GM21423 (cell line): ENCODE results near the gene KRT83.
A peak's percentile ranks its signal among the peaks of the same experiment; 100 is the strongest.

ENCODE experiments used
- ATAC-seq: cut with Tn5 transposase; IDR thresholded peaks from one replicate; pipeline ENCODE4 v1.9.1; 2021; ENCODE audit warnings: mild to moderate bottlenecking, moderate library complexity; ENCODE audit not compliant: unreplicated experiment

The KRT83 gene

DNA sequence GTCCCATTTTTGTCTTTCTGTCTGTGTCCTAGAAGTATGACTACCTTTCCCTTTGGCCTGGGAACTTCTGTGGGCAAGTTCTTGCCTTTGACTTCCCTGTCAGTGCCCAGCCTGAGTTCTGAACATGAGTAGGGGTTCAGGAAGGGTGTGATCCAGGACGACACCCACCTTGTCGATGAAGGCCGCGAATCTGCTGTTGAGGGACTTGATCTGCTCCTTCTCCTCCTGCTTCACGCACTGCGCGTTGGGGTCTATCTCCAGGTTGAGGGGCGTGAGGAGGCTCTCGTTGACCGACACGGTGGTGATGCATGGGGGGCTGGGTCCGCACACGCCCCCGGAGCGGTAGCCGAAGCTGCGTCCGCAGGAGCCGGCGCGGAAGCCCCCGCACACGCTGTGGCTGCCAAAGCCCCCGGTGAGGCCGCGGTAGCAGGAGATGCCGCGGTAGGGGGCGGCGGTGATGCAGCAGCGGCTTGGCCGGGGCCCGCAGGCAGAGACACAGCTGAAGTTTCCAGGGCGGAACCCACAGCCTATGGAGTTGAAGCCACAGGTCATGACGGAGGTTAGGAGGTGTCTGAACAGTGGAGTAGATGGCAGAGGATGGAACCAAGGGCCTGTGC lies at the start of gene KRT83:
KRT83 (minus strand) TSS at position 615 of the 617 bp plus-strand sequence; CDS start at position 552, 63 bp downstream.
- no peak for ATAC-seq

DNA sequence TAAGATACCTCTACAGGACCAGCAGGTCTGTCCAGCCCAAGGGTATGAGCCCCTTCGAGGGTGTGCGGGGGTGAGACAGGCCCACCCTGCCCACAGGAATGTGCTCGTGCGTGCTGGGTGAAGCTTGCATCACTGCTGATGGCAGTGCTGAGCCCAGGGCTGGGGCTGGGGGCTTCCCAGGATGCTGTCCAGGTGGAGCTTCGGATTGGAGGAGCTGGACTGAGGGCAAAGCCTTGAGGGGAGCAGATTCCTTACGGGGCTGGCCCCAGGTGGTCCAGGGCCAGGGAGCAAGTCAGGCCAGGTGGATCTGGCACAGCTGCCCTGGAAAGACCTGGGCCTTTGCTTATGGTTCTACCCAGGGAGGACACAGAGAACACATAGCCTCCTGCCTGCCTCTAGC lies 48.6 kb upstream of the KRT83 start:
- no peak for ATAC-seq

DNA sequence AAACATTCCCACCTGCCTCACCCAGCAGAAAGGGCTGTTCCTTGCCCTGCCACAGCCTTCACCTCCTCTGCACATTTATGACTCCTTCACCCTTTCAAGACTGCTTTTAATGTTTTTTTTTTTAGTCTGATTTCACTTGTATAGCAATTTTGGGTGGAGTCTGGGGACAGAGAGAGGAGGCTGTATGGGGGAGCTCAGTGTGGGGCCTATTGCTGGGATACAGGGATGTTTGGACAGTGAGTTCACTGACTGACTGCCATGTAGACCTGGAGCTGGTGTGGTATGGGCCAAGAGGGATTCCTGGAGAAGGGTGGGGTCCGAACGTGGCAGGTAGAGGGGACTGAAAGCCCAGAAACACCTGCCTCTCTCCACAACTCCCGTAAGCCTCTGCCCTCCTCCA lies 48.0 kb upstream of the KRT83 start:
- no peak for ATAC-seq

GRCh38 chr12:52368508-52368907 lies 47.3 kb upstream of the KRT83 start:
- no peak for ATAC-seq

DNA sequence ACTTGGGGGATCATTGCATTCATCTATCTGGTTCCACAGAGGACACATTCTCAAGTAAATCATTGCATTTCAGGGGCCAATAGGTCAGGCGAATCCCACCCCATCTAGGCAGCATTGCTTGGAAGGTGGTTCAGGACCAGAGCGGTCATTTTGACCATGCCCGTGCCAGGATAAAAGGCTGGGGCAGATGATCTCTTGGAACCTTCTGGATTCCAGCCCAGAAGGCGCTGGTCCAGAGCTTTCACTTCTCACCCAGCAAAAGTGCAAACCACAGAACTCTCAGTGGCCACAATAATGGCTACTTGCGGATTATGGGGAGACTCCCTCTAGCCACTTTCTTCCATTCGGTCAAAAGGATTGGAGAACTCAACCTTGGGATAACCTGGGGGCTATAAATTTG lies 46.7 kb upstream of the KRT83 start:
- ATAC-seq: no peak

DNA sequence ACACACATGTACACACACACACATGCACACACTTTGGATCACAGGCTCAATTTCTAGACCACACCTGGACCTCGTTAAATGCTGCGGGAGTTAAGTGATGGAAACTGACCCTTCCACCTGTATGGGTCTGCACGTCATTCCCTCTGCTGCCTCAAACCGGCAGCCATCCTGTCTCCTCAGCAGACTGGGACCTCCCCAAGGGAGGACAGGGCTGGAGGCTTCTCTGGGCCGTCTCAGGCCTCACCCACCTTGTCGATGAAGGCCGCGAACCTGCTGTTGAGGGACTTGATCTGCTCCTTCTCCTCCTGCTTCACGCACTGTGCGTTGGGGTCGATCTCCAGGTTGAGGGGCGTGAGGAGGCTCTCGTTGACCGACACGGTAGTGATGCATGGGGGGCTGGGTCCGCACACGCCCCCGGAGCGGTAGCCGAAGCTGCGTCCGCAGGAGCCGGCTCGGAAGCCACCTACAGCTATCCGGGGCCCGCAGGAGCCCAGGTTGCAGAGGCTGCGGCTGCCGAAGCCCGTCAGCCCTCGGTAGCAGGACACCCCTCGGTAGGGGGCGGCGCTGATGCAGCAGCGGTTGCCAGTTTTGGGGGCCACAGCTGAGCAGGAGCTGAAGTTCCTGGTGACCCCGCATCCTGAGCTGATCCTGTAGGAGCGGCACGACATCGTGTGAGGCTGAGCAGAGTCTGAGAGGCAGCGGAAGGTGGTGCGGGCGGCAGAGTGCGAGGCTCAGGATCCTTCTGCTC lies 45.7 kb upstream of the KRT83 start, which contains the start of gene KRT85:
KRT85 (minus strand) TSS at position 744 of the 748 bp plus-strand sequence; CDS start at position 668, 76 bp downstream.
- no peak for ATAC-seq

DNA sequence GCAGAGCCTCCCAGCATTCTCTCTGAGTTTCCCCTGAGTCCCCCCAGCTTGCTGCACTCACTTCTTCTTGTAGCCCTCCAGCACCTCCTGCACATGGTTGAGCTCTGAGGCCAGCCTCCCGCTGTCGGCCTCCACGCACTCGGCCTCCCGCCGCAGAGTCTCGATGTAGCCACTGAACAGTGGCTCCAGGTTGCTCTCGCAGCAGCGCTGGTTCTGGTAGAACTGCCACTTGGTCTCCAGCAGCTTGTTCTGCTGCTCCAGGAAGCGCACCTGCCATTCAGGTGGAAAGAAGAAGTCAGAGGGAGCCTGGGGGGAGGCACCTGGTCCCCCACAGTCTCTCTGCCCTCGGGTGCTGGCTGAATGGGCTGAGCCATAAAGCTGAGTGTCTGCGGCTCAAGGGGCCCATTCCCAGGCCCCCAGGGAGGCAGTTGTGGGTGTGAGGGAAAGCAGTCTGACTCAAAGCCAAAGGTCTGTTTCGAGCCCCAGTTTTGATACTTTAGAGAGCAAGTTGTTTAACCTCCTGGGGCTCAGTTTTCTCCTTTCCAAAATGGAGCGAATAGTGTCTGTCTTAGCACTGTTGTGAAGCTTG lies 43.8 kb upstream of the KRT83 start:
- no peak for ATAC-seq

DNA sequence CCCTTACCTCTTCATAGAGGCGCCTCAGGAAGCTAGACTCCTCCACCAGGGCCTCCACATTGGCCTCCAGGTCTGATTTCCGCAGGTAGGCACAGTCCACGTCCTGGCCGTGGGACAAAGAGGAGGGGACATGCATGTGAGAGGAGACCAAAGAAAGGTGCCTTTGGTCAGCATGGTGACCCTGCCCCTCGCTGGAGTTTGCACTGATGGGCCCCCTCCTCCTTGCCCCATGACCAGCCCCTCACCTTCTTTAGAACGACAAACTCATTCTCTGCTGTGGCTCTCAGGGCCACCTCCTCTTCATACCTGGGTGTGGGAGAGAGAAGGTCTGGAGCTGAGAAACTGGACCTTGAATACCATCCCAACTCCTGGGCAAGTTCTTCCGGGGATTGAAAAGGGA lies 42.9 kb upstream of the KRT83 start:
- no peak for ATAC-seq

DNA sequence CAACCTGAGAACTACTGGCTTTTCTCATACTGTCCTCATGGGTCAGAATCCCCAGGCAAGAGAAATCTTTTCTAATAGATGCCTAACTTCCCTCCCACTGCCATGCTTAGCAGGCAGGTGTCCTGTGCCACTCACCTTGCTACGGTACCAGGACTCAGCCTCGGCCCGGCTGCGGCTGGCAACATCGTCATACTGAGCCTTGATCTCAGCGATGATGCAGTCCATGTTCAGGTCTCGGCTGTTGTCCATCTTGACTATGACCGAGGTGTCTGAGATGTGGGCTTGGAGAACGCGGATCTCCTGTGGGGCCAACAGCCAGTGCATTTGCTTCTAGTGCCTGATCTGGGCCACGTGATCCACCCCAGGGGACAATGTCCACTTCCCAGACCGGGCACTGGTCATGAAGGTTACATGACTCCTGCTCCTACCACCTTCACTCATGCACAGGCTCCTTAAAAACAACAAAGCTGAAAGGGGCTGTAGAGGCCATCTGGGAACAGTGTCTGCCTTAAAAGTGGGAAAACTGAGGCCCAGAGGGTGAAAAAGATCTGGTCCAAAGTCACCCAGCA lies 42.0 kb upstream of the KRT83 start:
- ATAC-seq: no peak

- ATAC-seq: no peak
Observed at GRCh38 chr12:52362118-52362726, 41.0 kb upstream of the KRT83 start.

- ATAC-seq: no peak
Observed at GRCh38 chr12:52361553-52361952, 40.4 kb upstream of the KRT83 start.

- no peak for ATAC-seq
Observed at GRCh38 chr12:52360663-52361271, 39.6 kb upstream of the KRT83 start.

DNA sequence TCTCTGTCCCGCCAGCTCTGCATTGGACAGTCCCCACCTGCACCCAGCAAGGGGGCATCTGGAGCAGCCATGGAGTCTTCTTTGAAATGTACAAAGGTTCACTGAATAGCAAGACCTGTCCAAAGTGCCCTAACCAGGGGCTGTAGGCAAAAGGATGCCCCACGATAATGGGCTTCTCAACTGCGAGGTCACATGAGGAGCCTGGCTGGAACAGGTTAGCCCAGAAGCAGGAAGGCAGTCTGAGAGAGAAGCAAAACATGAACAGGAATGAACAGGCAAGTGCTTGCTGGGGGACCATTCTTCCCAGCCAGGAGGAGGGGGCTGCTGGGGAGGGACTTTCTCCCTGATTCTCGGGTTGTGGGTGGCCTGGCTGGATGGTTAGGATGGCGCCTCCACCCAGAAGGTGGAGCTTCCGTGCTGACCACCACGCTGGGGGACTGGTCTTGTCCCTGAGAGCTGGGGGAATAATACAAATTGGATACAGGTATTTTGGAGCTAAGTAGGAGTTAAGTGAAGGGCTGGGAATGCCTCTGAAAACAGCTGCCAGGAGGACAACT lies 39.0 kb upstream of the KRT83 start:
- ATAC-seq: no peak

- ATAC-seq: no peak
Observed at GRCh38 chr12:52359621-52360061, 38.4 kb upstream of the KRT83 start.

DNA sequence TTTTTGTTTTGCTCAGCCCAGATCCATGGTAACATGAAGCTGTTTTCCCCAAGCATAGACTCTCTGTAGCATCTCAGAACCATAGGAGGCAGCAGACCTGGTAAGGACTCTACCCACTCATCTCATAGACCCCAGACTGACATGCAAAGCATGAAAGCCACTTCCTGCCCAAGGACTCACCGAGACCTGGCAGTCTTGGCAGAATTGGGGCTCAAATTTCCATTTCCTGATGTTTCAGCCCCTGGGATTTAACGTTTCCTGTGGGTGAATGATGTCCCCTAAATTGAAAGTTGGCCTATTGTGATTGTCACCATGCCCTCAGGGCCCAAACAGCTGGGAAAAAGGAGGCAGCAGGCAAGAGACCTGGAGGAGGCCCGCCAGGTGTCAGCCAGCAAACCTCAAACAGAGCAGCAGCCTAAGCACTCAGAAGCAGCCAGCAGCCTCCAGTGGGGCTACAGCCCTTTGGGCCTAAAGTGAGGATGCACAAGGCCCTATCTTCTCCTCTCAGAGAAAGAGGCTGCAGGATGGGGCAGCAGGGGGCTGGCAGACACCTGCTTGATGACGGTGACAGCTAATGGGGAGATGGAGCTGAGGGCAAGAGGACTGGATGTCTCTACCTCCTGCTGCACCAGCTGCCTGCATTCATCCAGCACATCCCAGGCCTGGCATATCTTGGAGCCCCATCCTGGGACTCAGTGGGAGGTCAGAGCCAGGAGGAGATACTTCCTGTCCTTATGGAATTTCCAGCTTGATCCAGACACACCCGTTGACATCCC lies 37.6 kb upstream of the KRT83 start:
- peak; percentile 87 for ATAC-seq

GRCh38 chr12:52356762-52357580 lies 35.8 kb upstream of the KRT83 start:
- ATAC-seq: no peak

DNA sequence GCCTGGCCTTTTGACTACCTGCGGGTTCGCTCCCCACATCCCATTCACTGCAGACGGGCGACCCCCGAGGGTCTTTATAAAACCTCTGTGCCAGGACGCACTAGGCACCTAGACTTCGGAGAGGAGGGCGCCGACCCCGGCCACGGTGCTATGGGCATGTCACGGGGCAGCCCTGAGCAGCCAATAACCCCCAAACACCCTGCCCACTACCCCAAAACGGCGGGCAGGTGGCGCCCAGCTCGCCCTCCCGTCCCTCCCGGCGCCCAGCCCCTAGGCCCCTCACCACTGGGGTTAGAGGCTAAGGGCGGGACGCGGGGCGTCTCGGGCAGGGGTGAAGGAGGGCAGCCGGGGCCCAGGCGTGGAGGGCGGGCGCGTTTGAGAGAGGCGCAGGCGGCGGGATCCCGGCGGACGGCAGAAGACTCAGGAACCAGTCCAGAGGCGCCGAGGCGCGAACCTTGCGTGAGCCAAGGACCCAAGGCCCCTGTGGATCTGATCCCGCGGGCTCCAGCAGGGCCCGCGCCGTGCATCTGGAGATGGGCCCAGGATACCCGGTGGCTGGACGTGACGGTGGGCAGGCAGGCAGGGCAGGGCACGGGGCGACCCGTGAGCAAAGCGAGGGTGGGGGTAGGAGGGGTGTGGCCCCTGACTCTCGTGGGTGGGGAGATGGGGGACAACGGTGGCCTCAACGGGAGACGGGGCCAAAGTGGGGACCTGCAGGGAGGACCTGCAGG lies 35.0 kb upstream of the KRT83 start:
- ATAC-seq: no peak

- no peak for ATAC-seq
Observed at GRCh38 chr12:52355176-52355575, 34.0 kb upstream of the KRT83 start.
